SIG-M5 treated with dmso at 0.1 percent for 504 hours (cell line): ENCODE results near the gene BBS4.
"Not testable (repeated sequence)": the region's sequence is repeated elsewhere in the genome, so short reads cannot be mapped to it uniquely, and the experiment has no call there.

Experiments used
- DNase-seq: peaks from one replicate; lab custom pipeline; 2025; ENCODE audit not compliant: unreplicated experiment; lab: John Stamatoyannopoulos, UW

BBS4 gene

GRCh38 chr15:72685925-72686794, at the start of gene BBS4, which contains the start of gene HIGD2B:
BBS4 (plus strand) TSS chr15:72686207; CDS start chr15:72686228, 21 bp downstream.
HIGD2B (minus strand) TSS chr15:72686182; CDS start chr15:72676374, 9,808 bp downstream.
- DNase-seq = no peak

GRCh38 chr15:72636519-72637282, 49.3 kb upstream of the BBS4 start:
- DNase-seq = not testable (repeated sequence)

GRCh38 chr15:72639759-72640483, 46.1 kb upstream of the BBS4 start:
- not testable (repeated sequence) for DNase-seq

- not testable (repeated sequence) for DNase-seq
These were observed 43.7 kb upstream of the BBS4 start for GRCh38 chr15:72642271-72642670.

GRCh38 chr15:72648631-72649253, 37.3 kb upstream of the BBS4 start:
- DNase-seq = not testable (repeated sequence)

- DNase-seq = not testable (repeated sequence)
These were observed 31.6 kb upstream of the BBS4 start, which contains the start of gene GOLGA6B for GRCh38 chr15:72654397-72654796. GOLGA6B (plus strand) TSS chr15:72654697; CDS start chr15:72654738, 41 bp downstream.

GRCh38 chr15:72656014-72656413, 30.0 kb upstream of the BBS4 start:
- not testable (repeated sequence) for DNase-seq

GRCh38 chr15:72661081-72661480, 24.9 kb upstream of the BBS4 start:
- DNase-seq = not testable (repeated sequence)

- DNase-seq = not testable (repeated sequence)
These were observed 22.1 kb upstream of the BBS4 start for GRCh38 chr15:72663931-72664330.

- not testable (repeated sequence) for DNase-seq
These were observed 20.3 kb upstream of the BBS4 start for GRCh38 chr15:72665706-72666105.

- not testable (repeated sequence) for DNase-seq
These were observed 16.2 kb upstream of the BBS4 start for GRCh38 chr15:72669803-72670202.

- not testable (repeated sequence) for DNase-seq
These were observed 15.2 kb upstream of the BBS4 start for GRCh38 chr15:72670656-72671352.

GRCh38 chr15:72671525-72671924, 14.5 kb upstream of the BBS4 start:
- DNase-seq = no peak

GRCh38 chr15:72676838-72677237, 9.2 kb upstream of the BBS4 start:
- no peak for DNase-seq

GRCh38 chr15:72680931-72681330, 5.1 kb upstream of the BBS4 start:
- DNase-seq = no peak

GRCh38 chr15:72682772-72683171, 3.2 kb upstream of the BBS4 start:
- no peak for DNase-seq

GRCh38 chr15:72685301-72685924, 594 bp upstream of the BBS4 start:
- no peak for DNase-seq

GRCh38 chr15:72688697-72689096, 2.7 kb downstream of the BBS4 start:
- no peak for DNase-seq

GRCh38 chr15:72690938-72691337, 4.9 kb downstream of the BBS4 start:
- DNase-seq = no peak
